IPS-15b (cell line): Measurements from ENCODE around the gene HOXC6.

ENCODE experiments used
- H3K27me3 ChIP-seq: one replicate; pipeline ENCODE4 v1.6.1; 2013; ENCODE audit warnings: low read length; ENCODE audit not compliant: control insufficient read depth, insufficient read depth
- H3K36me3 ChIP-seq: one replicate; pipeline ENCODE4 v1.6.1; 2013; ENCODE audit warnings: low read length; ENCODE audit not compliant: control insufficient read depth, insufficient read depth
- H3K4me1 ChIP-seq: one replicate; pipeline ENCODE4 v1.6.1; 2013; ENCODE audit warnings: mild to moderate bottlenecking, low read length; ENCODE audit not compliant: control insufficient read depth, insufficient read depth
- H3K4me3 ChIP-seq: one replicate; pipeline ENCODE4 v1.5.1; 2013; ENCODE audit warnings: low read depth, low read length
- H3K9ac ChIP-seq: one replicate; pipeline ENCODE4 v1.6.1; 2013; ENCODE audit warnings: low read depth, mild to moderate bottlenecking, low read length
- H3K9me3 ChIP-seq: one replicate; pipeline ENCODE4 v1.6.1; 2013; ENCODE audit warnings: mild to moderate bottlenecking, low read length; ENCODE audit not compliant: control insufficient read depth, insufficient read depth

The HOXC6 gene

GRCh38 chr12:54024127-54024526 is 4.1 kb upstream of the HOXC6 start:
- Histone ChIP-seq H3K9me3 (no peaks in the 10 kb centered on the region), H3K4me3 (no peak overlapping the region), H3K36me3 (no peaks in the 10 kb centered on the region), H3K4me1 (no peaks in the 10 kb centered on the region), H3K27me3 (peaks cover 100% of the 10 kb centered on the region), H3K9ac (no peak overlapping the region)

GRCh38 chr12:54024581-54025305 is 3.5 kb upstream of the HOXC6 start:
- Histone ChIP-seq H3K9me3 (no peaks in the 10 kb centered on the region), H3K4me1 (no peaks in the 10 kb centered on the region), H3K27me3 (peaks cover 100% of the 10 kb centered on the region), H3K36me3 (no peaks in the 10 kb centered on the region), H3K9ac (no peak overlapping the region), H3K4me3 (peak overlapping the region; percentile 18)

- Histone ChIP-seq H3K4me3 (no peak overlapping the region), H3K9me3 (no peaks in the 10 kb centered on the region), H3K27me3 (peaks cover 100% of the 10 kb centered on the region), H3K36me3 (no peaks in the 10 kb centered on the region), H3K9ac (no peak overlapping the region), H3K4me1 (no peaks in the 10 kb centered on the region)
These were observed 2.5 kb upstream of the HOXC6 start for GRCh38 chr12:54025499-54026405.

- H3K36me3 ChIP-seq, result no peaks in the 10 kb centered on the region
- peaks cover 100% of the 10 kb centered on the region for H3K27me3 ChIP-seq
- no peaks in the 10 kb centered on the region for H3K9me3 ChIP-seq
- no peaks in the 10 kb centered on the region for H3K4me1 ChIP-seq
- H3K9ac ChIP-seq, result no peak overlapping the region
- H3K4me3 ChIP-seq, result peak overlapping the region; percentile 18
These were observed 1.4 kb upstream of the HOXC6 start for GRCh38 chr12:54026640-54027441.

GRCh38 chr12:54027442-54027786 is 826 bp upstream of the HOXC6 start:
- Histone ChIP-seq H3K9ac (no peak overlapping the region), H3K4me1 (no peaks in the 10 kb centered on the region), H3K9me3 (no peaks in the 10 kb centered on the region), H3K27me3 (peaks cover 100% of the 10 kb centered on the region), H3K36me3 (no peaks in the 10 kb centered on the region), H3K4me3 (peak overlapping the region; percentile 18)

- no peaks in the 10 kb centered on the region for H3K9me3 ChIP-seq
- peaks cover 100% of the 10 kb centered on the region for H3K27me3 ChIP-seq
- H3K4me1 ChIP-seq, result peaks cover 2% of the 10 kb centered on the region
- no peak overlapping the region for H3K9ac ChIP-seq
- peak overlapping the region; percentile 23 for H3K4me3 ChIP-seq
- no peaks in the 10 kb centered on the region for H3K36me3 ChIP-seq
These were observed 1.5 kb downstream of the HOXC6 start for GRCh38 chr12:54029529-54030441.

GRCh38 chr12:54030442-54030801 is 2.2 kb downstream of the HOXC6 start:
- Histone ChIP-seq H3K9me3 (no peaks in the 10 kb centered on the region), H3K4me3 (no peak overlapping the region), H3K36me3 (no peaks in the 10 kb centered on the region), H3K27me3 (peaks cover 100% of the 10 kb centered on the region), H3K4me1 (peaks cover 2% of the 10 kb centered on the region), H3K9ac (no peak overlapping the region)

GRCh38 chr12:54030889-54031471 is 2.7 kb downstream of the HOXC6 start:
- peaks cover 100% of the 10 kb centered on the region for H3K27me3 ChIP-seq
- H3K4me1 ChIP-seq, result peaks cover 2% of the 10 kb centered on the region
- no peak overlapping the region for H3K9ac ChIP-seq
- H3K36me3 ChIP-seq, result no peaks in the 10 kb centered on the region
- peak overlapping the region; percentile 13 for H3K4me3 ChIP-seq
- no peaks in the 10 kb centered on the region for H3K9me3 ChIP-seq

- Histone ChIP-seq H3K9me3 (no peaks in the 10 kb centered on the region), H3K27me3 (peaks cover 100% of the 10 kb centered on the region), H3K36me3 (no peaks in the 10 kb centered on the region), H3K4me1 (peaks cover 2% of the 10 kb centered on the region), H3K9ac (no peak overlapping the region), H3K4me3 (peak overlapping the region; percentile 13)
These were observed 3.2 kb downstream of the HOXC6 start for GRCh38 chr12:54031480-54031879.

- Histone ChIP-seq H3K9ac (no peak overlapping the region), H3K27me3 (peaks cover 100% of the 10 kb centered on the region), H3K36me3 (no peaks in the 10 kb centered on the region)
These were observed 3.9 kb downstream of the HOXC6 start for GRCh38 chr12:54032086-54032619.

More at GRCh38 chr12:54032086-54032619, 3.9 kb downstream of the HOXC6 start:
- peaks cover 2% of the 10 kb centered on the region for H3K4me1 ChIP-seq
- no peaks in the 10 kb centered on the region for H3K9me3 ChIP-seq
- H3K4me3 ChIP-seq, result peak overlapping the region; percentile 16
